H9 (cell line): ENCODE data around the gene NFYB. TPM values are rescaled to one million over a fixed set of nuclear protein-coding genes. Genes with fewer than 3 reads are reported as not detected.

Experiments
- DNase-seq: peaks from one replicate; pipeline ENCODE4 v3.0.0-alpha.2; 2017
- H2AFZ ChIP-seq: one replicate; pipeline ENCODE4 v1.6.1; 2013; ENCODE audit warnings: mild to moderate bottlenecking, low read length, control low read depth, moderate library complexity
- H2AK5ac ChIP-seq: 2 replicates; pipeline ENCODE4 v1.6.1; 2013; ENCODE audit warnings: low read length, control low read depth, mixed read lengths; ENCODE audit not compliant: insufficient read length
- H2BK120ac ChIP-seq: one replicate; pipeline ENCODE4 v1.6.1; 2013; ENCODE audit warnings: low read depth, mild to moderate bottlenecking, low read length, control low read depth, inconsistent platforms; ENCODE audit not compliant: poor library complexity, severe bottlenecking
- H2BK12ac ChIP-seq: 2 replicates; pipeline ENCODE4 v1.6.1; 2013; ENCODE audit warnings: low read length, control low read depth, mixed read lengths, low read depth; ENCODE audit not compliant: insufficient read length
- H2BK15ac ChIP-seq: 2 replicates; pipeline ENCODE4 v1.6.1; 2013; ENCODE audit warnings: low read depth, low read length, control low read depth
- H2BK20ac ChIP-seq: one replicate; pipeline ENCODE4 v1.6.1; 2013; ENCODE audit warnings: low read depth, mild to moderate bottlenecking, low read length, control low read depth, inconsistent platforms; ENCODE audit not compliant: poor library complexity, severe bottlenecking
- H2BK5ac ChIP-seq: 2 replicates; pipeline ENCODE4 v1.6.1; 2013; ENCODE audit warnings: low read length, control low read depth, mixed read lengths; ENCODE audit not compliant: insufficient read length
- H3K14ac ChIP-seq: 2 replicates; pipeline ENCODE4 v1.6.1; 2013; ENCODE audit warnings: low read length, control low read depth; ENCODE audit not compliant: insufficient read depth
- H3K18ac ChIP-seq: 2 replicates; pipeline ENCODE4 v1.6.1; 2013; ENCODE audit warnings: low read depth, mild to moderate bottlenecking, mixed read lengths, low read length, control low read depth; ENCODE audit not compliant: insufficient read length
- H3K23ac ChIP-seq: 2 replicates; pipeline ENCODE4 v1.6.1; 2013; ENCODE audit warnings: low read length, control low read depth, mixed read lengths, low read depth; ENCODE audit not compliant: insufficient read length
- H3K23me2 ChIP-seq: 2 replicates; pipeline ENCODE4 v1.6.1; 2013; ENCODE audit warnings: low read depth, mild to moderate bottlenecking, mixed read lengths, low read length, control low read depth; ENCODE audit not compliant: insufficient read length, poor library complexity, severe bottlenecking
- H3K27ac ChIP-seq: 2 replicates; pipeline ENCODE4 v1.5.1; 2013; ENCODE audit warnings: low read length, control low read depth, mixed read lengths, low read depth; ENCODE audit not compliant: insufficient read length
- H3K27me3 ChIP-seq: 2 replicates; pipeline ENCODE4 v1.6.1; 2013; ENCODE audit warnings: low read length, control low read depth, inconsistent platforms; ENCODE audit not compliant: insufficient read depth
- H3K4ac ChIP-seq: 2 replicates; pipeline ENCODE4 v1.6.1; 2013; ENCODE audit warnings: low read depth, mild to moderate bottlenecking, control low read depth, inconsistent platforms, low read length, moderate library complexity
- H3K4me1 ChIP-seq: 2 replicates; pipeline ENCODE4 v1.6.1; 2013; ENCODE audit warnings: low read length, control low read depth, inconsistent platforms; ENCODE audit not compliant: insufficient read depth
- H3K4me2 ChIP-seq: 2 replicates; pipeline ENCODE4 v1.6.1; 2013; ENCODE audit warnings: low read length, control low read depth, mixed read lengths; ENCODE audit not compliant: insufficient read length, insufficient read depth
- H3K56ac ChIP-seq: 2 replicates; pipeline ENCODE4 v1.6.1; 2013; ENCODE audit warnings: low read depth, mild to moderate bottlenecking, mixed read lengths, low read length, control low read depth; ENCODE audit not compliant: insufficient read length
- H3K79me1 ChIP-seq: 2 replicates; pipeline ENCODE4 v1.6.1; 2013; ENCODE audit warnings: low read depth, mild to moderate bottlenecking, moderate library complexity, low read length, control low read depth, inconsistent platforms; ENCODE audit not compliant: insufficient read depth, poor library complexity, severe bottlenecking
- H3K79me2 ChIP-seq: 2 replicates; pipeline ENCODE4 v1.6.1; 2013; ENCODE audit warnings: low read length, control low read depth, inconsistent platforms; ENCODE audit not compliant: insufficient read depth
- H3K9ac ChIP-seq: 2 replicates; pipeline ENCODE4 v1.6.1; 2013; ENCODE audit warnings: low read length, control low read depth, mixed read lengths; ENCODE audit not compliant: insufficient read length; ENCODE audit errors: extremely low read depth
- H3K9me3 ChIP-seq: one replicate; pipeline ENCODE4 v1.6.1; 2013; ENCODE audit warnings: low read depth, low read length, inconsistent platforms; ENCODE audit not compliant: control insufficient read depth
- H3T11ph ChIP-seq: one replicate; pipeline ENCODE4 v1.6.1; 2013; ENCODE audit warnings: mild to moderate bottlenecking, low read length, control low read depth, inconsistent platforms
- H4K20me1 ChIP-seq: one replicate; pipeline ENCODE4 v1.6.1; 2013; ENCODE audit not compliant: control insufficient read depth, insufficient read length, insufficient read depth
- H4K5ac ChIP-seq: 2 replicates; pipeline ENCODE4 v1.6.1; 2013; ENCODE audit warnings: low read depth, mild to moderate bottlenecking, mixed read lengths, low read length, control low read depth; ENCODE audit not compliant: insufficient read length
- H4K8ac ChIP-seq: replicated peaks from 2 replicates; pipeline ENCODE4 v1.6.1; 2013; ENCODE audit warnings: low read length, control low read depth, mixed read lengths, low read depth; ENCODE audit not compliant: insufficient read length
- H4K91ac ChIP-seq: 2 replicates; pipeline ENCODE4 v1.6.1; 2013; ENCODE audit warnings: low read depth, mild to moderate bottlenecking, moderate library complexity, mixed read lengths, low read length, control low read depth; ENCODE audit not compliant: insufficient read length
- H3K27ac Mint-ChIP-seq, 3 experiments: 2 replicates in 2 of 3; 3 replicates in 1 of 3; pipeline ENCODE4 v1.8.0; 2020 to 2021; ENCODE audit warnings: mixed read lengths in 3 of 3, mild to moderate bottlenecking in 1 of 3, moderate library complexity in 1 of 3
- H3K27me3 Mint-ChIP-seq: 2 replicates; pipeline ENCODE4 v1.8.0; 2021; ENCODE audit warnings: low read depth, mild to moderate bottlenecking, moderate library complexity, mixed read lengths
- H3K36me3 Mint-ChIP-seq, 3 experiments: 2 replicates in 2 of 3; 3 replicates in 1 of 3; pipeline ENCODE4 v1.8.0; 2020 to 2021; ENCODE audit warnings: low read depth in 3 of 3, mixed read lengths in 3 of 3; ENCODE audit not compliant: insufficient read depth in 1 of 3
- H3K4me1 Mint-ChIP-seq, 2 experiments: 2 replicates each; pipeline ENCODE4 v1.8.0; 2020; ENCODE audit warnings: mixed read lengths in 2 of 2
- H3K4me3 Mint-ChIP-seq, 2 experiments: 2 replicates in 1 of 2; 3 replicates in 1 of 2; pipeline ENCODE4 v1.8.0; 2020 to 2021; ENCODE audit warnings: mild to moderate bottlenecking in 2 of 2, mixed read lengths in 2 of 2, moderate library complexity in 1 of 2
- H3K9me3 Mint-ChIP-seq, 2 experiments: 2 replicates in 1 of 2; 3 replicates in 1 of 2; pipeline ENCODE4 v1.8.0; 2020; ENCODE audit warnings: mild to moderate bottlenecking in 2 of 2, mixed read lengths in 2 of 2, moderate library complexity in 1 of 2
- CTCF ChIP-seq: fragments of 200-600 bp; sonication (generic); conservative IDR thresholded peaks from 3 replicates; pipeline ENCODE4 v1.8.0; 2021; ENCODE audit warnings: antibody characterized with exemption, mild to moderate bottlenecking
- WGBS: extraction: QIAGEN DNeasy Blood & Tissue Kit; methylation state at CpG from one replicate; pipeline ENCODE4 v1.1.7; 2013; ENCODE audit warnings: missing lambda C conversion rate, low lambda C conversion rate, mixed read lengths; ENCODE audit not compliant: insufficient read length; ENCODE audit errors: extremely low coverage; 5-methylcytosine and 5-hydroxymethylcytosine counted together
- total RNA-seq: library from RNA; stranded (reverse); gene quantifications from 2 replicates; pipeline ENCODE4 v1.2.1, GENCODE V29; 2021

NFYB gene
- total RNA-seq, 1 experiment from 2014 or later, result 52.5 TPM

GRCh38 chr12:104143918-104144317 lies 5.9 kb upstream of the NFYB start:
- Histone ChIP-seq H3K4ac (no peak overlapping the region), H2BK5ac (no peak overlapping the region), H3K9me3 (no peaks in the 10 kb centered on the region), H3K56ac (no peak overlapping the region), H2BK15ac (no peak overlapping the region), H3K4me2 (no peak overlapping the region), H3K14ac (no peak overlapping the region), H3K79me2 (no peaks in the 10 kb centered on the region), H3K27me3 (no peaks in the 10 kb centered on the region), H2BK12ac (no peak overlapping the region), H2AFZ (no peak overlapping the region), H3K18ac (no peak overlapping the region), H3K23ac (no peak overlapping the region), H2AK5ac (no peak overlapping the region), H4K8ac (no peak overlapping the region), H3K79me1 (no peaks in the 10 kb centered on the region), H3K27ac (no peak overlapping the region), H3K9ac (no peak overlapping the region), H2BK20ac (no peak overlapping the region), H3K23me2 (no peaks in the 10 kb centered on the region), H4K20me1 (no peaks in the 10 kb centered on the region), H4K91ac (no peak overlapping the region), H2BK120ac (no peak overlapping the region), H4K5ac (no peak overlapping the region), H3K4me1 (no peaks in the 10 kb centered on the region), H3T11ph (no peak overlapping the region)
- WGBS, result no CpG with 5 or more reads among the region's 1 CpG
- TF ChIP-seq CTCF, result no peak
- Mint-ChIP-seq H3K36me3 (no peaks in the 10 kb centered on the region), H3K27ac (no peak overlapping the region), H3K9me3 (no peaks in the 10 kb centered on the region; a peak in 1 of 5 replicates), H3K27me3 (peaks cover 18% of the 10 kb centered on the region), H3K4me1 (peaks cover 4 to 5% of the 10 kb centered on the region in 2 experiments), H3K4me3 (no peak overlapping the region)
- DNase-seq, result no peak
